Subcutaneous adipose tissue (tissue), 4 donors: ENCODE results near the gene MTMR3. TPM values are rescaled to one million over a fixed set of nuclear protein-coding genes. Genes with fewer than 3 reads are reported as not detected.

Experiments
- total RNA-seq, 4 donors: library from RNA; depleted of rRNA; stranded (reverse); fragments of >200 nt; gene quantifications; one replicate each; pipeline ENCODE4 v1.1.0, GENCODE V29; 2016
- TF ChIP-seq, protein P1 (sequence below): fragments of 450-650 bp; IDR thresholded peaks from one replicate; pipeline ENCODE4 v1.5.1; 2016; ENCODE audit warnings: low read depth, mild to moderate bottlenecking, control low read depth, antibody characterized with exemption, moderate library complexity

MTMR3 gene
- total RNA-seq, 4 donors from 2014 or later, result 46.6 to 78.6 (median 61.7) TPM

DNA sequence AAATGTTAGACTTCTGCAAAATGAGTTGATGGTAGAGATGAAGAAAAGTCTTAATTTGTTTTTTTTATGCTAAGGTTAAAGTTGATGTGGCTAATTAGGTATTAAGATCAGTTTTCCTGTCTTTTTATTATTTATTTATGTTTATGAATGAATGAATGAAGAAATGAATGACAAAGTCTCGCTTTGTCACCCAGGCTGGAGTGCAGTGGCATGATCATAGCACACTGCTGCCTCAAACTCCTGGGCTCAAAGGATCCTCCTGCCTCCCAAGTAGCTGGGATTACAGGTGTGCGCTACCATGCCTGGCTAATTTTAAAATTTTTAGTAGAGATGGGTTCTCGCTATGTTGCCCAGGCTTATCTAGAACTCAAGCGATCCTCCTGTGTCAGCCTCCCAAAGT lies 29.2 kb downstream of the MTMR3 start:
- TF ChIP-seq, protein P1, sequence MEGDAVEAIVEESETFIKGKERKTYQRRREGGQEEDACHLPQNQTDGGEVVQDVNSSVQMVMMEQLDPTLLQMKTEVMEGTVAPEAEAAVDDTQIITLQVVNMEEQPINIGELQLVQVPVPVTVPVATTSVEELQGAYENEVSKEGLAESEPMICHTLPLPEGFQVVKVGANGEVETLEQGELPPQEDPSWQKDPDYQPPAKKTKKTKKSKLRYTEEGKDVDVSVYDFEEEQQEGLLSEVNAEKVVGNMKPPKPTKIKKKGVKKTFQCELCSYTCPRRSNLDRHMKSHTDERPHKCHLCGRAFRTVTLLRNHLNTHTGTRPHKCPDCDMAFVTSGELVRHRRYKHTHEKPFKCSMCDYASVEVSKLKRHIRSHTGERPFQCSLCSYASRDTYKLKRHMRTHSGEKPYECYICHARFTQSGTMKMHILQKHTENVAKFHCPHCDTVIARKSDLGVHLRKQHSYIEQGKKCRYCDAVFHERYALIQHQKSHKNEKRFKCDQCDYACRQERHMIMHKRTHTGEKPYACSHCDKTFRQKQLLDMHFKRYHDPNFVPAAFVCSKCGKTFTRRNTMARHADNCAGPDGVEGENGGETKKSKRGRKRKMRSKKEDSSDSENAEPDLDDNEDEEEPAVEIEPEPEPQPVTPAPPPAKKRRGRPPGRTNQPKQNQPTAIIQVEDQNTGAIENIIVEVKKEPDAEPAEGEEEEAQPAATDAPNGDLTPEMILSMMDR, result no peak

DNA sequence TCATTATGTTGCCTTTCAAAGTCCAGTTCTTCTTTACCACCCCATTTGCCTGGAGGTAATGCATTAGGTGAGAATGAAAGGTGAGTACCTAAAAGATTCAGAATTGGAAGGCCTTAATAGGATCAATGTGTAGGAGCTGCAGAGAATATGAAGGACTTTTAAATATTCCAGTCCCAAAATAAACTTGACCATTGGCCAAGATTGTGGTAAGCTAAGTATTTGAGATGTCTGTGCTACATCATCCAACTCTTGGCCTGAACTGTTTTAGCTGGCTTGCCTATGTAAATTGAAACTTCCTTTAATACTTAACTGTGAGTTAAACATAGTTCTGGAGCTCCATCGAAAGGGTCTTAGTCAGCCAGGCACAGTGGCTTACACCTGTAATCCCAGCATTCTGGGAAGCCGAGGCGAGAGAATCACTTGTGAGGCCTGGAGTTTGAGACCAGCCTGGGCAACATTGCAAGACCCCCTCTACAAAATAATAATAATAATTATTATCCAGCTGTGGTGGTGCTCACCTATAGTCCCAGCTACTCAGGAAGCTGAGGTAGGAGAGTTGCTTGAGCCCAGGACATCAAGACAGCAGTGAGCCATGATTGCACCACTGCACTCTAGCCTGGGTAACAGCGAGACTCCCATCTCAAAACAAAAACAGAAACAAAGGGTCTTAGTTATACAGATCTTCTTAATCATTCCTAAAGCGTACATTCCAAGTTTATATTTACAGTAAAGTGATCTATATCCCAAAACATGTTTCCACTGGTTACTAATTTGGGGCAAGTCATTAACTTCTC lies 29.8 kb downstream of the MTMR3 start:
- TF ChIP-seq, protein P1, result no peak

DNA sequence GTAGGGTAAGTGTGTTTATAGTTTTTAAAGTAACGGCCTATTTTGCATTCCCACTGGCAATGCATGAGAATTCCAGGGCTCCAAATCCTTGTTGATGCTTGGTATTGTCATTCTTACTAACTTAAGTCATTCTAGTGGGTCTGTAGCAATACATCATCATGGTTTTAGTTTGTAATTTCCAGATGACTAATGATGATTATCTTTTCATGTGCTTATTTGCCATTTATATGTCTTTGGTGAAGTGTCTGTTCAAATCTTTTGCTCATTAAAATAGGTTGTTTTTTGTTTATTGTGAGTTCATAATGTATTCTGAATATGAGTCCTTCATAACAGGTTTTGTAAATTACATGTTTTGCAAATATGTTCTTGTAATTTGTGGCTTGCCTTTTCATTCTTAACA lies 31.2 kb downstream of the MTMR3 start:
- TF ChIP-seq, protein P1, result no peak

DNA sequence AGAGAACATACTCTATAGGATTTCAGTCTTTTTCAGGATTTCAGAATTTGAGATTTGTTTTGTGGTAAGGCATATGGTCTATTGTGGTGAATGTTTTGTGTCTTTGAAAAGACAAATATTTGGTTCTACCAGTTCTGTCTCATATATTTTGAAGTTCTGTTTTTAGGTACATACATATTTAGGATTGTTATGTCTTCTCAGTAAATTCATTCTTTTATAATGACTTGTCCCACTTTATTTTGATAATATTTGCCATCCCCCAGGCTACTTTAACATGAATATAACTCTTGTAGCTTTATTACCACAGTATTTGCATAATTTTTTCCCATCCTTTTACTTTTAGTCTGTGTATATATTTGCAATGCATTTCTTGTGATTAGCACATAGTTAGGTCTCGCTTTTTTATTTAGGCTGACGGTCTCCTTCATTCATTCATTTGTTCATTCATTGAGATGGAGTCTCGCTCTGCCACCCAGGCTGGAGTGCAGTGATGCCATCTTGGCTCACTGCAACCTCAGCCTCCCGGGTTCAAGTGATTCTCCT lies 32.1 kb downstream of the MTMR3 start:
- TF ChIP-seq, protein P1, result no peak

DNA sequence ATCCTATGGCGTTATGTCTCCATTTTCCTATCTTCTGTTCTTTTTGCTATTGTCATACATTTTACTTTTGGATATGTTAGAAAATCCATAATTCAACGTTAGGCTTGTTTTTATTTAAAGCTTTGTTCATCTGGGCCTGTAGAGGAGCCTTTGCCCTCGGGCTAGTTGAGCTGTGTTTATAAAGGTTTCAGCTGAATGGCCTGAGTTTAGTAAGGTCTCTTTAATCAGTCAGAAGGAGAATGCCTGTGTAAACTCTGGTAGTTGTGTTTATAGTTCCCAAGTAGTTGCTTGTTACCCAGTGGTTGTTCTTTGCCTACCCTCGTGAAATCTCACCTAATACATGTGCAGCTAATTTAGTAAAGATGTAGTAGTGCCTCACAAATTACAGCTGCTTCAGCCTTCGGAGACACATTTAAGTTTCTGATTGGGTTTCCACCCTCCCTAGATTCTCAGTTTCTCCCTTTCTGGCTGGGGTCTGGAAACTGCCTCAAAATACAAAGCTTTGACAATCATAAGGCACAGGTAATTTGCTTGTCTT lies 33.1 kb downstream of the MTMR3 start:
- TF ChIP-seq, protein P1, result no peak

DNA sequence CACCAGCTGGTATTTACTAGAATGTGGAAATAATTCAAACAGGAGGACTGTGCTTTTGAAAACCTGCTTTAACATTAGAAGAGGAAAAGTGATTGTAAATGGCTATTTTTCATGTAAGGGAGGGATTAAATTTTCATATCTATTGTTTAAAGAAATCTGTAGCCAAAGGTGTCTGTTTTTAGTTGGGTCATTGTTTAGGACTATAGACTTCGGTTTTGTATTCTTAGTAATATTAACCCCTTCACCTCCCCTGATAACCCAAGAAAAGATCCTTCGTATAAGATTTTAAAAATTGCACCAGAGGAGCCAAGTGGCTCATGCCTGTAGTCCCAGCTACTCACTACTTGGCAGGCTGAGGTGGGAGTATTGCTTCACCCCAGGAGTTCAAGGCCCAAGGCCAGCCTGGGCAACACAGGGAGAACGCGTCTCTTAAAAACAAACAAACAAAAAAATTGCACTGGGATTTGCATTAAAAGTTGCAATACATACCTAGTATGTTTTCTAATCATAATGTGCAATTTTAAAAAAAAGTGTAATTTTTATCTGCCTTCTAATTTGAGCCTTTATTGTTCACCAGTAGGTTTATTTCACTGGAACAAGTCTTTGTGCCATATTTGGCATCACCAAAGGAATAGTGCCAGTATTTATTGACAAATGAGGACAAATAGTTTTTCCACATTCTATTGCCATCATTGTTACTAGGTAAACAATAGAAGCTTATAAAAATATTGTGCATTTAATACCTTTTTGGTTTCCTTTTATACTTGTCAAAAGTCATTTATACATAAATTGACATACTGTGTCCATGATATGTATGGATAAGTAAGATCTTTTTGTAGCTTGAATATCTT lies 34.3 kb downstream of the MTMR3 start:
- TF ChIP-seq, protein P1, result no peak

DNA sequence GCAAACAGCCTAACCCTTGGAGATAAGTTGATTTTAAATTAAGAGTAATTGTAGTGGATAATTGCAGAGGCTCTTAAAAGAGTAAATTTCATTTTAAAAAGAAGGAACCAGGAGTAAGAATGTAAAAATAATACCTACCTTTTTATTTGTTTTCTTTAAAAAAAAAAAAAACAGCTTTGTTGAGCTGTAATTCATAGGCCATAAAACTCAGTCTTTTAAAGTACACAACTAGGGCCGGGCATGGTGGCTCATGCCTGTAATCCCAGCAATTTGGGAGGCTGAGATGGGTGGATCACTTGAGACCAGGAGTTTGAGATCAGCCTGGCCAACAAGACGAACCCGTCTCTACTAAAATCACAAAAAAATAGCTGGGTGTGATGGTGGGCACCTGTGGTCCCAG lies 42.4 kb downstream of the MTMR3 start:
- TF ChIP-seq, protein P1, result no peak
